Ishikawa (cell line): ENCODE measurements around the gene STT3B.

ENCODE experiments used
- CEBPB ChIP-seq: IDR thresholded peaks from 2 replicates; pipeline ENCODE4 v1.6.1; 2012
- CREB1 ChIP-seq: IDR thresholded peaks from 2 replicates; pipeline ENCODE4 v1.6.1; 2012; ENCODE audit warnings: low read depth
- EGR1 ChIP-seq: IDR thresholded peaks from 2 replicates; pipeline ENCODE4 v1.6.1; 2012
- EP300 ChIP-seq: IDR thresholded peaks from 2 replicates; pipeline ENCODE4 v1.6.1; 2012; ENCODE audit warnings: borderline replicate concordance
- FOXM1 ChIP-seq: IDR thresholded peaks from 2 replicates; pipeline ENCODE4 v1.6.1; 2012; ENCODE audit warnings: low read depth, borderline replicate concordance
- NFIC ChIP-seq: IDR thresholded peaks from 2 replicates; pipeline ENCODE4 v1.6.1; 2012
- RAD21 ChIP-seq: IDR thresholded peaks from 2 replicates; pipeline ENCODE4 v1.6.1; 2012; ENCODE audit warnings: low read depth
- TAF1 ChIP-seq: IDR thresholded peaks from 2 replicates; pipeline ENCODE4 v1.6.1; 2012; ENCODE audit warnings: low read depth, mild to moderate bottlenecking
- TCF12 ChIP-seq: IDR thresholded peaks from 2 replicates; pipeline ENCODE4 v1.6.1; 2012; ENCODE audit warnings: low read depth
- TEAD4 ChIP-seq: IDR thresholded peaks from 2 replicates; pipeline ENCODE4 v1.6.1; 2012
- YY1 ChIP-seq: IDR thresholded peaks from 2 replicates; pipeline ENCODE4 v1.6.1; 2012; ENCODE audit warnings: low read depth
- ZBTB7A ChIP-seq: IDR thresholded peaks from 2 replicates; pipeline ENCODE4 v1.6.1; 2012; ENCODE audit warnings: low read depth
- TF ChIP-seq, protein P1 (sequence below): IDR thresholded peaks from 2 replicates; pipeline ENCODE4 v1.6.1; 2012
- TF ChIP-seq, protein P2 (sequence below): IDR thresholded peaks from 2 replicates; pipeline ENCODE4 v1.6.1; 2012; ENCODE audit warnings: low read depth, mild to moderate bottlenecking
- TF ChIP-seq, protein P3 (sequence below): IDR thresholded peaks from 2 replicates; pipeline ENCODE4 v1.6.1; 2012

Gene STT3B

DNA sequence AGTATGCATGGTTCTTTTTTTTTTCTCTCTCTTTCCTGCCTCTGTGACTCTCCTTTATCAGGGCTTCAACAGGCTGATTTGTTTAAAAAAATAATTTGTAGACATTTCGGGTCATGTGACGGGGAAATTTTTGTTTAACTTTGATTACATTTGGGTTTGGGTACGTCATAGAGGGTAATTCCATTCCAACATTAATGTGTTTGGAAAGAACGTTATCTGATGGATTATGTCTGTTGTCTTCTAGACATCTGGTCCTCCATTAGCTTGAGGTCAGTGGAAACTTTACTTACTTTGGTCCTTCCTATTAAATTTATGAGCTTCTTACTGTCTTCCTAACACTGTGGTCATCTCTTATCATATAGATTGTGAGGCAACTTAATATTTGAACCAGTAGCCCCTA lies 80.9 kb downstream of the STT3B start:
- TF ChIP-seq EP300: no peak
- TF ChIP-seq CREB1: no peak
- TF ChIP-seq, protein P1, sequence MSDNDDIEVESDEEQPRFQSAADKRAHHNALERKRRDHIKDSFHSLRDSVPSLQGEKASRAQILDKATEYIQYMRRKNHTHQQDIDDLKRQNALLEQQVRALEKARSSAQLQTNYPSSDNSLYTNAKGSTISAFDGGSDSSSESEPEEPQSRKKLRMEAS: no peak
- TF ChIP-seq TEAD4: no peak
- TF ChIP-seq EGR1: no peak
- TF ChIP-seq, protein P2, sequence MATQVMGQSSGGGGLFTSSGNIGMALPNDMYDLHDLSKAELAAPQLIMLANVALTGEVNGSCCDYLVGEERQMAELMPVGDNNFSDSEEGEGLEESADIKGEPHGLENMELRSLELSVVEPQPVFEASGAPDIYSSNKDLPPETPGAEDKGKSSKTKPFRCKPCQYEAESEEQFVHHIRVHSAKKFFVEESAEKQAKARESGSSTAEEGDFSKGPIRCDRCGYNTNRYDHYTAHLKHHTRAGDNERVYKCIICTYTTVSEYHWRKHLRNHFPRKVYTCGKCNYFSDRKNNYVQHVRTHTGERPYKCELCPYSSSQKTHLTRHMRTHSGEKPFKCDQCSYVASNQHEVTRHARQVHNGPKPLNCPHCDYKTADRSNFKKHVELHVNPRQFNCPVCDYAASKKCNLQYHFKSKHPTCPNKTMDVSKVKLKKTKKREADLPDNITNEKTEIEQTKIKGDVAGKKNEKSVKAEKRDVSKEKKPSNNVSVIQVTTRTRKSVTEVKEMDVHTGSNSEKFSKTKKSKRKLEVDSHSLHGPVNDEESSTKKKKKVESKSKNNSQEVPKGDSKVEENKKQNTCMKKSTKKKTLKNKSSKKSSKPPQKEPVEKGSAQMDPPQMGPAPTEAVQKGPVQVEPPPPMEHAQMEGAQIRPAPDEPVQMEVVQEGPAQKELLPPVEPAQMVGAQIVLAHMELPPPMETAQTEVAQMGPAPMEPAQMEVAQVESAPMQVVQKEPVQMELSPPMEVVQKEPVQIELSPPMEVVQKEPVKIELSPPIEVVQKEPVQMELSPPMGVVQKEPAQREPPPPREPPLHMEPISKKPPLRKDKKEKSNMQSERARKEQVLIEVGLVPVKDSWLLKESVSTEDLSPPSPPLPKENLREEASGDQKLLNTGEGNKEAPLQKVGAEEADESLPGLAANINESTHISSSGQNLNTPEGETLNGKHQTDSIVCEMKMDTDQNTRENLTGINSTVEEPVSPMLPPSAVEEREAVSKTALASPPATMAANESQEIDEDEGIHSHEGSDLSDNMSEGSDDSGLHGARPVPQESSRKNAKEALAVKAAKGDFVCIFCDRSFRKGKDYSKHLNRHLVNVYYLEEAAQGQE: no peak
- no peak for TF ChIP-seq YY1
- no peak for TF ChIP-seq CEBPB
- TF ChIP-seq TCF12: no peak
- no peak for TF ChIP-seq FOXM1
- TF ChIP-seq NFIC: no peak
- TF ChIP-seq ZBTB7A: no peak
- TF ChIP-seq, protein P3, sequence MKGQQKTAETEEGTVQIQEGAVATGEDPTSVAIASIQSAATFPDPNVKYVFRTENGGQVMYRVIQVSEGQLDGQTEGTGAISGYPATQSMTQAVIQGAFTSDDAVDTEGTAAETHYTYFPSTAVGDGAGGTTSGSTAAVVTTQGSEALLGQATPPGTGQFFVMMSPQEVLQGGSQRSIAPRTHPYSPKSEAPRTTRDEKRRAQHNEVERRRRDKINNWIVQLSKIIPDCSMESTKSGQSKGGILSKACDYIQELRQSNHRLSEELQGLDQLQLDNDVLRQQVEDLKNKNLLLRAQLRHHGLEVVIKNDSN: no peak
- no peak for TF ChIP-seq TAF1
- TF ChIP-seq RAD21: no peak

DNA sequence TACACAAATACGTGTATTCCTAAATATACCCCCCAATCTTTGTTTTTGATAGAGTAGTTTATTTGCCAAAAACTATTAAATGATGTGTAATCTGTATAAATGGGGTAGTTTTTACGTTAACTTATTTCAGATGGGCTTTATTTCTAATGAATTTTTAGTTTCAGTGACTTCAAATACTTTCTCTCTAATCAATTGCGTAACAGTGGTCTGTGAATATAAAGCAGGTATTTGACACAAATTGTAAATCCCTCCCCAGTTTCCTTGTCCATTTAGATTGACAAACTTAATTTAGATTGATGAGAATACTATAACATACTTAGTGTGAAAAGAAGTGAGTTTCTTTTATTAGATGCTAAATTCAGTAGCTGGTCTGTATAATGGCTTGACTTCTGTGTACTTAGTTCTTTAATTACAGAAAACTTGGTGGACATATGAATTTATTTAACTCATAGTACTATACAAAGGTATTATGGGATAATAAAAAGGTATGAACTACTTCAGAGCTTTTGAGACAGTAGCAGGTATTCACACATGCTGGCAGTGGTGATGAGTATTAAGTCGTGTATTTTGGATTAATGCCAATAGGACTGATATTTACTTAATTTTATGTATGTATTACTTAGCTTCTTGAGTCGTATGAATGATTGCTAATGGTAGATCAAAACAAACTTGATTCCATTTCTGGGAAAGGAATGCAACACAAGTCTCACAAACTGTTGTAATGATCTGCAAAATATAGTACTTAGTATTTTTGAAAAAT lies 81.6 kb downstream of the STT3B start:
- TF ChIP-seq CEBPB: peak; percentile 74
- TF ChIP-seq, protein P1: no peak

DNA sequence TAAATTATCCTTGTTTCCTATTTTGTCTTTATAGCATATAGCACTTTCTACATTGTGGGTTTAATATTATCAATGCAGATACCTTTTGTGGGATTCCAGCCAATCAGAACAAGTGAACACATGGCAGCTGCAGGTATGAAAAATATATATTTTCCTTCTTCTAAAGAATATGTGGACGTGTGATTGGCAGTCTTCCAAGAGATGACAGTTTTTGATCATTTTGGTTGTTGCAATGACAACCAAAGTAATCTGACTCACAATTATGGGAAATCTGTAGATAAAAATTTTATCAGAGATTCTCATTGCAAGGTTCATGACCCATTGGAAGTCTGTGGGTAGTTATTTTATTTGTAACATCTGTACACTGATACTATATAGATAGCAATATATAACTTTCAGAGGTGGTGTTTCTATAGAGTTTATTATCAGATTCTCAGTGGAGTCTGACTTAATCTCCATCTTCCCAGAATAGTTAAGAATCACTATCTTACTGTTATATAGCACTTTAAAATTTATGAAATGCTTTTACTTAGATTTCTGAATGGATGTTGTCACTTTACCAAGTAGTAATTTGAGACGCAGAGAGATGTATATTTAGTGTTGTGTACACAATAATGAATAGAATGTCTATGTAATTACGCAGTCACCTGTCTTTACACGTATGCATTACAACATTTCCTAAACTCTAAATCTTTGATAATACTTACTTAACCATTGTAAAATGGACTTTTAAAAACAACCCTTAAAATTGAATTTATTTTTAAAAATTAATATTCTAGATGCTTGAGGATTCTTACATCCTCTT lies 82.5 kb downstream of the STT3B start:
- TF ChIP-seq ZBTB7A (no peak), FOXM1 (no peak), TAF1 (no peak), EGR1 (no peak), TCF12 (no peak), YY1 (no peak)
- TF ChIP-seq, protein P1: no peak

DNA sequence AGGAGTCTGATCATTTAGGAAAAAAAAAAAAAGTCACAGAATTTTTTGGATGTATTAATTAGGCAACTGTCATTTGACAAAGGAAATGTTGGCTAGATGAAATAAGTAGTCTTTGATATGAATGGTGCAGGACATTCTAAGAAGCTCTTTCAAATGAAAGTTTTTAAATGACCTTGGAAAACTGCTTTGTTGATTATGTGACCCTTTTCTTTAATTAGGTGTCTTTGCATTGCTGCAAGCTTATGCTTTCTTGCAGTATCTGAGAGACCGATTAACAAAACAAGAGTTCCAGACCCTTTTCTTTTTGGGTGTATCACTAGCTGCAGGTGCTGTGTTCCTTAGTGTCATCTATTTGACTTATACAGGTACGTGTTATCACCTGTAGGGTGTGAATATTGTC lies 84.0 kb downstream of the STT3B start:
- TF ChIP-seq TCF12: no peak
- TF ChIP-seq FOXM1: no peak
- TF ChIP-seq EGR1: no peak
- no peak for TF ChIP-seq NFIC
- TF ChIP-seq TEAD4: no peak
- TF ChIP-seq TAF1: no peak
- TF ChIP-seq, protein P1: no peak
- no peak for TF ChIP-seq CREB1

DNA sequence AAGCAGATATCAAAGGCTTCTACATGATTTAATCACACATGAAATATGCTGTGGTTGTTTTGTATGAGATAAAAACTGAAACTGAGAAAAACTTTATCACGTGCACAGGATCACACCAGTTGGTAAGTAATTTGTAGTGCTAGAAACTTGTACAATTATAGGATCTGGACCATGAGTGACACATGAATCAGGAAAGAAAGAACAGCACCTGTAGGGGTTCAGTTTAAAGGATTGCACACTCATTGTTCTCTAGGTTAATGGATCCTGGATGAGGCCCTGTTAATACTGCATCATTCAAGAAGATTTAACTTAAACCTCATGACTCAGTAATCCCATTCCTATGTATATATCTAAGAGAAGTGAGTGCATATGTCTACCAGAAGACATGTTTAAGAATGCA lies 87.9 kb downstream of the STT3B start:
- no peak for TF ChIP-seq NFIC
- no peak for TF ChIP-seq CREB1

DNA sequence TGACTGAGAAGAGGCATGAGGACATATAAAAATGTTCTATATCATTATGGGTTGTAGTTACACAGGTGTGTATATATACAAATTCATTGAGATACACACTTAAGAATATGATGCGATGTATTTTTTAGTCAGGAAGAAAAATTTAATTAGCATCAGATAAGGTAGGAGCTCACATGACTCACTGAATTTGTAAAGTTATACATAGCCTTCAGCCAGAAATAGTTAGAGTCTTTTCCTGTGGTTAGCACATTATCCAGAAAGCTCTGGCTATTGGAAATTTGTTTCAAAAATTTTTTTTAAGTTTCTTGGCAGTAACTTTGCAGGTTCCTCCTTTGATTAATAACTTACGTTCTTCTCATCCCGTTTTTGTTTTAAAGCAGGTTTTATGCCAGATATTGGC lies 88.6 kb downstream of the STT3B start:
- TF ChIP-seq, protein P3: no peak
- TF ChIP-seq, protein P1: no peak
- TF ChIP-seq ZBTB7A (no peak), TEAD4 (no peak), TAF1 (no peak), RAD21 (no peak), YY1 (no peak), CREB1 (no peak), EGR1 (no peak), TCF12 (no peak), FOXM1 (no peak), NFIC (no peak), EP300 (no peak), CEBPB (no peak)
- TF ChIP-seq, protein P2: no peak
